ENCODE data around the gene PRKCB. TPM values are rescaled to one million over a fixed set of nuclear protein-coding genes. Genes with fewer than 3 reads are reported as not detected.

PRKCB gene
- polyA plus RNA-seq, 2 of the 4 experiments (the other 2 are of a cell fraction): 0.09 to 0.22 TPM

GRCh38 chr16:24258791-24259190, 423.0 kb downstream of the PRKCB start (continued):
- TF ChIP-seq BCL3 (IDR thresholded peaks at IDR 0.05) (no peak), ZFP36 (IDR thresholded peaks at IDR 0.05; ENCODE audit: borderline replicate concordance, partially characterized antibody) (no peak), SREBF2 (IDR thresholded peaks at IDR 0.05) (no peak), HOXA7 (CRISPR knock-in tag; IDR thresholded peaks at IDR 0.05) (no peak)

- DNase-seq (ENCODE audit: low read depth in 1 of 2, low spot score in 1 of 2): no peak
- no peak for ATAC-seq
Observed at GRCh38 chr16:24262816-24263215, 427.0 kb downstream of the PRKCB start.

More at GRCh38 chr16:24262816-24263215, 427.0 kb downstream of the PRKCB start:
- Histone ChIP-seq H3K9me3 (no peaks in the 10 kb centered on the region), H3K27ac (no peak overlapping the region), H3K4me3 (no peak overlapping the region), H3K4me1 (no peaks in the 10 kb centered on the region), H3K4me2 (no peak overlapping the region)
- ChIA-PET CTCF (interaction anchor here (1.3 to 1.7 kb wide), 3 partner anchors 10 to 19 kb away, joined by 3 to 8 read pairs (median 4); no protein-coding TSS in a partner anchor), POLR2A (no interaction called here)
- no peak for TF ChIP-seq HEYL (CRISPR knock-in tag; IDR thresholded peaks at IDR 0.05)
- TF ChIP-seq TFCP2L1 (CRISPR knock-in tag; IDR thresholded peaks at IDR 0.05): no peak
- no peak for TF ChIP-seq RNF2 (IDR thresholded peaks at IDR 0.05; ENCODE audit: borderline replicate concordance, low read depth)
- no peak for TF ChIP-seq ZNF302 (CRISPR knock-in tag; IDR thresholded peaks at IDR 0.05)
- no peak for TF ChIP-seq NR3C1 (IDR thresholded peaks at IDR 0.05)
- TF ChIP-seq MAFK (IDR thresholded peaks at IDR 0.05; ENCODE audit: partially characterized antibody): no peak
- no peak for TF ChIP-seq PBX3 (IDR thresholded peaks at IDR 0.05)
- no peak for TF ChIP-seq HOXA7 (CRISPR knock-in tag; IDR thresholded peaks at IDR 0.05)
- TF ChIP-seq KDM1A (IDR thresholded peaks at IDR 0.05; ENCODE audit: low read depth): no peak
- no peak for TF ChIP-seq ZFP36 (IDR thresholded peaks at IDR 0.05; ENCODE audit: borderline replicate concordance, partially characterized antibody)
- TF ChIP-seq CHD4 (IDR thresholded peaks at IDR 0.05; ENCODE audit: borderline replicate concordance): no peak
- no peak for TF ChIP-seq HOXB13 (CRISPR knock-in tag; IDR thresholded peaks at IDR 0.05; ENCODE audit: low read depth)
- no peak for TF ChIP-seq JUN (IDR thresholded peaks at IDR 0.05)
- TF ChIP-seq ESRRA (IDR thresholded peaks at IDR 0.05; ENCODE audit: borderline replicate concordance, low read length): no peak
- TF ChIP-seq BCL3 (IDR thresholded peaks at IDR 0.05): no peak
- TF ChIP-seq ELK1 (IDR thresholded peaks at IDR 0.05; ENCODE audit: low read depth, low read length): no peak
- no peak for TF ChIP-seq USF2 (IDR thresholded peaks at IDR 0.05)
- TF ChIP-seq REST (IDR thresholded peaks at IDR 0.05): no peak
- TF ChIP-seq RAD21 (conservative IDR thresholded peaks at IDR 0.05 in 1 of 2, IDR thresholded peaks at IDR 0.05 in 1 of 2): no peak
- no peak for FAIRE-seq

Measured in A549 (cell line).